ENCODE measurements around the gene LAMA3.
A peak's percentile ranks its signal among the peaks of the same experiment; 100 is the strongest.

DNA sequence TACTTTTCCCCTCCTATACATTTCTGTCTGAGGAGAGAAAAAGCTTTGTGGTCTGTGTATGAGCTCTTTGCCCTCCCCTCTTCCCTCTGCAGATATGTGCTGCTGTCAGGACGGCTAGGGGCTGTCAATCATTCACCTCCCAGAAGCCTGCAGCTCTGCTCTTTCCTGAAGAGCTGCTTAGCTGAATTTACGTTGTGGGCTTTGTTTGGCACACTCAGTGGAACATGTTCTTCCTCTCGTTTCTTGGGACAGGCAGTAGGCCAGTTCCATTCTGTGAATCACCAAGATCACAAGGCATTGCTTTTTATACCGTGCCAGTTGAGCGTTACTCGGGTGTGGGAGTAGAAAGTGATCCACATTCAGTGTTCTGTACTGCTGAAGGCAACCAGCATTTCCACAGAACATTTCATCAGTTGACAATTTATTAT lies 136.7 kb downstream of the LAMA3 start:
- TF ChIP-seq, protein P1, sequence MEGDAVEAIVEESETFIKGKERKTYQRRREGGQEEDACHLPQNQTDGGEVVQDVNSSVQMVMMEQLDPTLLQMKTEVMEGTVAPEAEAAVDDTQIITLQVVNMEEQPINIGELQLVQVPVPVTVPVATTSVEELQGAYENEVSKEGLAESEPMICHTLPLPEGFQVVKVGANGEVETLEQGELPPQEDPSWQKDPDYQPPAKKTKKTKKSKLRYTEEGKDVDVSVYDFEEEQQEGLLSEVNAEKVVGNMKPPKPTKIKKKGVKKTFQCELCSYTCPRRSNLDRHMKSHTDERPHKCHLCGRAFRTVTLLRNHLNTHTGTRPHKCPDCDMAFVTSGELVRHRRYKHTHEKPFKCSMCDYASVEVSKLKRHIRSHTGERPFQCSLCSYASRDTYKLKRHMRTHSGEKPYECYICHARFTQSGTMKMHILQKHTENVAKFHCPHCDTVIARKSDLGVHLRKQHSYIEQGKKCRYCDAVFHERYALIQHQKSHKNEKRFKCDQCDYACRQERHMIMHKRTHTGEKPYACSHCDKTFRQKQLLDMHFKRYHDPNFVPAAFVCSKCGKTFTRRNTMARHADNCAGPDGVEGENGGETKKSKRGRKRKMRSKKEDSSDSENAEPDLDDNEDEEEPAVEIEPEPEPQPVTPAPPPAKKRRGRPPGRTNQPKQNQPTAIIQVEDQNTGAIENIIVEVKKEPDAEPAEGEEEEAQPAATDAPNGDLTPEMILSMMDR (IDR thresholded peaks at IDR 0.05) = no peak
- TF ChIP-seq POLR2AphosphoS5 (IDR thresholded peaks at IDR 0.05) = peak in 2 of 3 donors; percentile 61 to 79
